IMR-90 (cell line): ENCODE data around the gene FNDC3B. TPM values are rescaled to one million over a fixed set of nuclear protein-coding genes. Genes with fewer than 3 reads are reported as not detected.

Source experiments
- ATAC-seq: fragments of 200-7000 bp; cut with Tn5 transposase; 2 replicates; pipeline ENCODE4 v1.9.1; 2020; ENCODE audit warnings: low read depth, mild to moderate bottlenecking, moderate library complexity
- BruUV-seq: library from RNA; stranded (reverse); fragments of 400-500 nt; replicated peaks from 2 replicates; lab custom pipeline; 2021; lab: Mats Ljungman, UMichigan
- CTCF ChIA-PET: fragments of 300-600 bp; formaldehyde crosslinking; extraction: SDS; loops from one replicate; lab custom pipeline; 2021; ENCODE audit warnings: antibody characterized with exemption; lab: Yijun Ruan, JAX
- POLR2A ChIA-PET: fragments of 300-600 bp; sonication (Branson Sonifier 250); formaldehyde crosslinking; loops from one replicate; lab custom pipeline; 2022; ENCODE audit warnings: antibody characterized with exemption; ENCODE audit not compliant: unreplicated experiment; lab: Charles Lee
- DNase-seq: peaks from one replicate; pipeline ENCODE4 v3.0.0; 2013
- H2AFZ ChIP-seq: replicated peaks from 2 replicates; pipeline ENCODE3; 2013; ENCODE audit warnings: low read length, mild to moderate bottlenecking; ENCODE audit not compliant: poor library complexity
- H2AK5ac ChIP-seq: 2 replicates; pipeline ENCODE4 v1.6.1; 2013; ENCODE audit warnings: low read depth, low read length, inconsistent platforms
- H2AK9ac ChIP-seq: replicated peaks from 2 replicates; pipeline ENCODE3; 2013; ENCODE audit warnings: mild to moderate bottlenecking, low read depth, low read length, moderate library complexity; ENCODE audit not compliant: poor library complexity
- H2BK120ac ChIP-seq: 2 replicates; pipeline ENCODE4 v1.6.1; 2013; ENCODE audit warnings: low read depth, low read length, inconsistent platforms
- H2BK15ac ChIP-seq: 3 replicates; pipeline ENCODE4 v1.6.1; 2013; ENCODE audit warnings: low read depth, low read length, inconsistent platforms
- H2BK20ac ChIP-seq: 2 replicates; pipeline ENCODE4 v1.6.1; 2013; ENCODE audit warnings: low read depth, mild to moderate bottlenecking, inconsistent platforms, low read length, moderate library complexity
- H2BK5ac ChIP-seq: 2 replicates; pipeline ENCODE4 v1.6.1; 2013; ENCODE audit warnings: mild to moderate bottlenecking, low read depth, low read length, inconsistent platforms; ENCODE audit not compliant: poor library complexity, severe bottlenecking
- H3K14ac ChIP-seq: replicated peaks from 2 replicates; pipeline ENCODE4 v1.6.1; 2013; ENCODE audit warnings: low read depth, low read length, inconsistent platforms
- H3K18ac ChIP-seq: 2 replicates; pipeline ENCODE4 v1.6.1; 2013; ENCODE audit warnings: low read depth, low read length, control low read depth
- H3K23ac ChIP-seq: 2 replicates; pipeline ENCODE4 v1.6.1; 2013; ENCODE audit warnings: low read depth, low read length, inconsistent platforms
- H3K27ac ChIP-seq: 2 replicates; pipeline ENCODE4 v1.5.1; 2013; ENCODE audit warnings: mild to moderate bottlenecking, control low read depth, low read length; ENCODE audit not compliant: insufficient read depth
- H3K27me3 ChIP-seq: 2 replicates; pipeline ENCODE4 v1.6.1; 2013; ENCODE audit warnings: low read length; ENCODE audit not compliant: control insufficient read depth, insufficient read depth
- H3K36me3 ChIP-seq: 2 replicates; pipeline ENCODE4 v1.6.1; 2013; ENCODE audit warnings: low read length, mixed read lengths; ENCODE audit not compliant: control insufficient read depth, insufficient read depth
- H3K4ac ChIP-seq: 2 replicates; pipeline ENCODE4 v1.6.1; 2013; ENCODE audit warnings: low read depth, low read length, inconsistent platforms
- H3K4me1 ChIP-seq: 2 replicates; pipeline ENCODE4 v1.6.1; 2013; ENCODE audit warnings: low read length, mixed read lengths; ENCODE audit not compliant: control insufficient read depth, insufficient read depth
- H3K4me2 ChIP-seq: 2 replicates; pipeline ENCODE4 v1.6.1; 2013; ENCODE audit warnings: low read depth, mild to moderate bottlenecking, control low read depth, low read length, moderate library complexity
- H3K4me3 ChIP-seq: 2 replicates; pipeline ENCODE4 v1.5.1; 2013; ENCODE audit warnings: low read depth, mild to moderate bottlenecking, control low read depth, low read length, moderate library complexity; ENCODE audit not compliant: insufficient read depth
- H3K56ac ChIP-seq: 2 replicates; pipeline ENCODE4 v1.6.1; 2013; ENCODE audit warnings: low read length, inconsistent platforms; ENCODE audit not compliant: insufficient read depth; ENCODE audit errors: extremely low read depth
- H3K79me1 ChIP-seq, 2 experiments: 2 replicates each; pipeline ENCODE4 v1.6.1; 2013; ENCODE audit warnings: low read length in 2 of 2, inconsistent platforms in 1 of 2, low read depth in 1 of 2
- H3K9ac ChIP-seq: 2 replicates; pipeline ENCODE4 v1.6.1; 2013; ENCODE audit warnings: low read depth, low read length, control low read depth
- H3K9me1 ChIP-seq: 2 replicates; pipeline ENCODE4 v1.6.1; 2013; ENCODE audit warnings: low read length, inconsistent platforms; ENCODE audit not compliant: insufficient read depth
- H3K9me3 ChIP-seq: 2 replicates; pipeline ENCODE4 v1.6.1; 2013; ENCODE audit warnings: low read length; ENCODE audit not compliant: control insufficient read depth, insufficient read depth
- H4K20me1 ChIP-seq: 2 replicates; pipeline ENCODE4 v1.6.1; 2013; ENCODE audit warnings: low read length, inconsistent platforms; ENCODE audit not compliant: insufficient read depth
- H4K5ac ChIP-seq: 2 replicates; pipeline ENCODE4 v1.6.1; 2013; ENCODE audit warnings: mild to moderate bottlenecking, low read depth, low read length, control low read depth
- H4K8ac ChIP-seq, 2 experiments: 2 replicates each; pipeline ENCODE4 v1.6.1; 2013; ENCODE audit warnings: low read depth in 2 of 2, low read length in 2 of 2, control low read depth in 1 of 2, inconsistent platforms in 1 of 2
- H4K91ac ChIP-seq: 2 replicates; pipeline ENCODE4 v1.6.1; 2013; ENCODE audit warnings: low read depth, low read length, inconsistent platforms; ENCODE audit not compliant: insufficient read depth
- CEBPB ChIP-seq: IDR thresholded peaks from 2 replicates; pipeline ENCODE4 v1.6.1; 2012; ENCODE audit warnings: low read depth, low read length, improper control_type of control experiment
- CHD1 ChIP-seq: IDR thresholded peaks from 2 replicates; pipeline ENCODE4 v1.6.1; 2012; ENCODE audit warnings: low read depth, low read length, improper control_type of control experiment
- MAFK ChIP-seq: IDR thresholded peaks from 2 replicates; pipeline ENCODE4 v1.6.1; 2012; ENCODE audit warnings: low read depth, low read length, improper control_type of control experiment
- MAZ ChIP-seq: IDR thresholded peaks from 2 replicates; pipeline ENCODE4 v1.6.1; 2012; ENCODE audit warnings: low read depth, mild to moderate bottlenecking, low read length, improper control_type of control experiment, moderate library complexity, borderline replicate concordance
- MXI1 ChIP-seq: IDR thresholded peaks from 2 replicates; pipeline ENCODE4 v1.6.1; 2012; ENCODE audit warnings: low read depth, mild to moderate bottlenecking, low read length, moderate library complexity, borderline replicate concordance
- NFE2L2 ChIP-seq: fragments of 150-350 bp; IDR thresholded peaks from 2 replicates; pipeline ENCODE4 v1.6.1; 2016; ENCODE audit warnings: low read depth, mild to moderate bottlenecking, low read length
- POLR2A ChIP-seq: IDR thresholded peaks from 2 replicates; pipeline ENCODE4 v1.6.1; 2012; ENCODE audit warnings: mild to moderate bottlenecking, low read depth, low read length
- RAD21 ChIP-seq: IDR thresholded peaks from 2 replicates; pipeline ENCODE4 v1.6.1; 2012; ENCODE audit warnings: low read length, improper control_type of control experiment
- RCOR1 ChIP-seq: IDR thresholded peaks from 2 replicates; pipeline ENCODE4 v1.6.1; 2012; ENCODE audit warnings: mild to moderate bottlenecking, low read length, improper control_type of control experiment; ENCODE audit not compliant: insufficient replicate concordance
- RFX5 ChIP-seq: IDR thresholded peaks from 2 replicates; pipeline ENCODE4 v1.8.0; 2012; ENCODE audit warnings: low read depth, mild to moderate bottlenecking, low read length, moderate library complexity
- SMC3 ChIP-seq: fragments of 150-350 bp; IDR thresholded peaks from 2 replicates; pipeline ENCODE4 v1.6.1; 2016; ENCODE audit warnings: low read depth, mild to moderate bottlenecking, antibody characterized with exemption, low read length, moderate library complexity
- WGBS, 2 experiments: methylation state at CpG; one replicate each; pipeline versions ENCODE4 v1.1.5 to v1.1.7; 2013; ENCODE audit warnings: missing lambda C conversion rate in 2 of 2; ENCODE audit not compliant: insufficient read length in 1 of 2; ENCODE audit errors: extremely low coverage in 2 of 2; 5-methylcytosine and 5-hydroxymethylcytosine counted together
- dilution Hi-C: fragments of 300-500 bp; cut with HindIII; formaldehyde crosslinking; loops from one replicate; pipeline ENCODE4 v1.14.3; 2018; ENCODE audit warnings: low sequenced_read_pairs; ENCODE audit not compliant: unreplicated experiment
- in situ Hi-C: fragments of 300-500 bp; cut with MboI; formaldehyde crosslinking; loops from 3 replicates; pipeline ENCODE4 v1.14.3; 2019; ENCODE audit warnings: low sequenced_read_pairs, inconsistent platforms, mixed read lengths
- intact Hi-C: fragments of 100-400 bp; cut with micrococcal nuclease; formaldehyde crosslinking; loops from 2 replicates; pipeline ENCODE4 v1.10.0; 2022
- polyA plus RNA-seq, 3 experiments: library from polyadenylated mRNA; depleted of rRNA; stranded (reverse); fragments of >200 nt; gene quantifications; 2 replicates each; pipeline ENCODE4 v1.2.3, GENCODE V29; 2012; ENCODE audit warnings: low replicate concordance in 1 of 3
- total RNA-seq: library from RNA; depleted of rRNA; stranded (reverse); fragments of >200 nt; gene quantifications from 2 replicates; pipeline ENCODE4 v1.2.3, GENCODE V29; 2012
- TF ChIP-seq, protein P1 (sequence below): fragments of 150-350 bp; IDR thresholded peaks from 2 replicates; pipeline ENCODE4 v1.6.1; 2017; ENCODE audit warnings: mild to moderate bottlenecking, antibody characterized with exemption, low read length, low read depth
- TF ChIP-seq, protein P2 (sequence below): fragments of 150-350 bp; IDR thresholded peaks from 2 replicates; pipeline ENCODE4 v1.6.1; 2016; ENCODE audit warnings: low read depth, mild to moderate bottlenecking, low read length, moderate library complexity, borderline replicate concordance
- TF ChIP-seq, protein P3 (sequence below): conservative IDR thresholded peaks from 2 replicates; pipeline ENCODE4 v1.5.1; 2012; ENCODE audit warnings: mild to moderate bottlenecking, low read depth, low read length, improper control_type of control experiment

The FNDC3B gene
- total and polyA plus RNA-seq, 2 of the 4 experiments (the other 2 are of a cell fraction), result 23.9 to 150 TPM

DNA sequence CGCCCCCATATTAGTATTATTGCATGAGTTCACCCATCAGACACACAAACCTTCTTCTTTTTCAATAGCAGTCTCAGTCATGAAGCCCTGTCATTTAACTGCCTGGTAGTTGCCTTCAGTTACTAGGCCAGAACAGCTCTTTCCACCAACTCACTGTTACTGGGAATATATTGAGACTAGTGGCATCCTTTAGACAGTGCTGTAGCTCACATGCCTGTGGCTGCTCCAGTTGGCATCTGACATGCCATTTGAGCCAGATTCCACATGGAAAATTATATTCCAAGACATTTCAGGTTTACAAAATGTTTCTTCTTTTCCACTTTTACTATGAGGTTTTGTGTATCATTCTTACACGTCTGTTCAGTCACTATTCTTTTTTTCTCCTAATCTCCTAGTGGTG is 262.8 kb downstream of the FNDC3B start:
- TF ChIP-seq MXI1 (no peak), RAD21 (no peak), RFX5 (no peak), MAFK (no peak), MAZ (no peak), CEBPB (no peak), CHD1 (no peak), POLR2A (no peak), SMC3 (no peak), NFE2L2 (no peak), RCOR1 (no peak)
- TF ChIP-seq, protein P1, sequence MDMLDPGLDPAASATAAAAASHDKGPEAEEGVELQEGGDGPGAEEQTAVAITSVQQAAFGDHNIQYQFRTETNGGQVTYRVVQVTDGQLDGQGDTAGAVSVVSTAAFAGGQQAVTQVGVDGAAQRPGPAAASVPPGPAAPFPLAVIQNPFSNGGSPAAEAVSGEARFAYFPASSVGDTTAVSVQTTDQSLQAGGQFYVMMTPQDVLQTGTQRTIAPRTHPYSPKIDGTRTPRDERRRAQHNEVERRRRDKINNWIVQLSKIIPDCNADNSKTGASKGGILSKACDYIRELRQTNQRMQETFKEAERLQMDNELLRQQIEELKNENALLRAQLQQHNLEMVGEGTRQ, result no peak
- TF ChIP-seq, protein P2, sequence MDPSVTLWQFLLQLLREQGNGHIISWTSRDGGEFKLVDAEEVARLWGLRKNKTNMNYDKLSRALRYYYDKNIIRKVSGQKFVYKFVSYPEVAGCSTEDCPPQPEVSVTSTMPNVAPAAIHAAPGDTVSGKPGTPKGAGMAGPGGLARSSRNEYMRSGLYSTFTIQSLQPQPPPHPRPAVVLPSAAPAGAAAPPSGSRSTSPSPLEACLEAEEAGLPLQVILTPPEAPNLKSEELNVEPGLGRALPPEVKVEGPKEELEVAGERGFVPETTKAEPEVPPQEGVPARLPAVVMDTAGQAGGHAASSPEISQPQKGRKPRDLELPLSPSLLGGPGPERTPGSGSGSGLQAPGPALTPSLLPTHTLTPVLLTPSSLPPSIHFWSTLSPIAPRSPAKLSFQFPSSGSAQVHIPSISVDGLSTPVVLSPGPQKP, result no peak
- TF ChIP-seq, protein P3, sequence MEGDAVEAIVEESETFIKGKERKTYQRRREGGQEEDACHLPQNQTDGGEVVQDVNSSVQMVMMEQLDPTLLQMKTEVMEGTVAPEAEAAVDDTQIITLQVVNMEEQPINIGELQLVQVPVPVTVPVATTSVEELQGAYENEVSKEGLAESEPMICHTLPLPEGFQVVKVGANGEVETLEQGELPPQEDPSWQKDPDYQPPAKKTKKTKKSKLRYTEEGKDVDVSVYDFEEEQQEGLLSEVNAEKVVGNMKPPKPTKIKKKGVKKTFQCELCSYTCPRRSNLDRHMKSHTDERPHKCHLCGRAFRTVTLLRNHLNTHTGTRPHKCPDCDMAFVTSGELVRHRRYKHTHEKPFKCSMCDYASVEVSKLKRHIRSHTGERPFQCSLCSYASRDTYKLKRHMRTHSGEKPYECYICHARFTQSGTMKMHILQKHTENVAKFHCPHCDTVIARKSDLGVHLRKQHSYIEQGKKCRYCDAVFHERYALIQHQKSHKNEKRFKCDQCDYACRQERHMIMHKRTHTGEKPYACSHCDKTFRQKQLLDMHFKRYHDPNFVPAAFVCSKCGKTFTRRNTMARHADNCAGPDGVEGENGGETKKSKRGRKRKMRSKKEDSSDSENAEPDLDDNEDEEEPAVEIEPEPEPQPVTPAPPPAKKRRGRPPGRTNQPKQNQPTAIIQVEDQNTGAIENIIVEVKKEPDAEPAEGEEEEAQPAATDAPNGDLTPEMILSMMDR, result no peak
- peaks cover 20% of the 10 kb centered on the region for H3K4me1 ChIP-seq
- no peak overlapping the region for H3K56ac ChIP-seq
- no peak overlapping the region for H3K23ac ChIP-seq
- no peak overlapping the region for H2BK120ac ChIP-seq
- no peak overlapping the region for H4K91ac ChIP-seq
- no peak overlapping the region for H3K4ac ChIP-seq
- H3K4me2 ChIP-seq, result no peak overlapping the region
- H2AK5ac ChIP-seq, result no peak overlapping the region
- H2AFZ ChIP-seq, result no peak overlapping the region
- H2BK20ac ChIP-seq, result no peak overlapping the region
- CTCF ChIA-PET, result no interaction called here
- H2AK9ac ChIP-seq, result no peak overlapping the region
- ATAC-seq, result no peak
- peaks cover 28% of the 10 kb centered on the region for H4K20me1 ChIP-seq
- H3K27me3 ChIP-seq, result no peaks in the 10 kb centered on the region
- H3K4me3 ChIP-seq, result no peak overlapping the region
- WGBS, 2 experiments, result 100% methylated on average over 1 of the region's 2 CpGs; no CpG with 5 or more reads in 1 of the 2 experiments
- H3K9me1 ChIP-seq, result peaks cover 33% of the 10 kb centered on the region
- POLR2A ChIA-PET, result no interaction called here
- dilution Hi-C loops (no loop called here), in situ Hi-C loops (no loop called here), intact Hi-C loops (no loop called here)
- peaks cover 20% of the 10 kb centered on the region for H3K36me3 ChIP-seq
- H3K14ac ChIP-seq, result no peak overlapping the region
- H3K27ac ChIP-seq, result no peak overlapping the region
- no peak overlapping the region for H2BK5ac ChIP-seq
- no peak for DNase-seq
- H3K18ac ChIP-seq, result no peak overlapping the region; the same call in 1 of the 2 replicates
- no peak overlapping the region for H4K5ac ChIP-seq
- peaks cover 7 to 66% of the 10 kb centered on the region in 2 experiments for H3K79me1 ChIP-seq
- no TSS peak for BruUV-seq
- H3K9me3 ChIP-seq, result no peaks in the 10 kb centered on the region
- H2BK15ac ChIP-seq, result no peak overlapping the region
- no peak overlapping the region for H3K9ac ChIP-seq
- H4K8ac ChIP-seq, result no peak overlapping the region
